NCI-H69 (cell line): ENCODE results near the gene YEATS4.

ENCODE experiments used
- DNase-seq: peaks from one replicate; lab custom pipeline; 2025; lab: John Stamatoyannopoulos, UW

The YEATS4 gene

DNA sequence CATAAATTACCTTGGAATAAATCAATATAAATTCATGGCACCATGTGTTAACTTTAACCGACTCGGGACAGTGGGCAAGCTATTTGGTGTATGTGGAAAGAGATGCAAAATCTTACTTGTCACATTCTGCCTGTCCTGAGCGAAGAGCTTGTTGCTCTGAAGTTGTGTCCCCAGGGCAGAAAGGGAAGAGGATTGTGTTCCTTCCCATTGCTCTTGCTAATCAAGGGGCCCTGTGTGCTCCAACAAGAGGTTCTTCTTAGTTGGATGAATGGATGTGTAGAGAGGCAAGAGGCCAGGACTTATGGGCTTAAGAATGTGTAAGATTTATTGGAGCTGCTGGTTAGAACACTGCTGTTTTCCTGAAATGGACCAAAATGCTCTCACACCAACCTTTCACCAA, 74.1 kb downstream of the YEATS4 start:
- DNase-seq = no peak

DNA sequence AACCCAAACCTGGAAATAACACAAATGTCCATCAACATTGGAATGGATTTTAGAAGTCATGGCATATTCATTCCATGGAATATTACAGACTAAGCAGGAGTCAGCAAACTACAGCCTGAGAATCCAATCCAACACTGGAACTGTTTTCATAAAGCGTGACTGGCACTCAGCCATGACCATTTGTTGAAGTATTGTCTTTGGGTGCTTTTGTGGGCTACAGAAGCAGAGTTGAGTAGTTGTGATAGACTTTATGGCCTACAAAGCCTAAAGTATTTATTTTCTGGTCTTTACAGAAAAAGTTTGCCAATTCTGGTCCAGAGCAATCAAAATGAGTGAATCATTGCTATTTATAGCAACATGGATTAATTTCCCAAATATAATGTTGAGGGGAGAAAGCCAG, 76.1 kb downstream of the YEATS4 start:
- no peak for DNase-seq

DNA sequence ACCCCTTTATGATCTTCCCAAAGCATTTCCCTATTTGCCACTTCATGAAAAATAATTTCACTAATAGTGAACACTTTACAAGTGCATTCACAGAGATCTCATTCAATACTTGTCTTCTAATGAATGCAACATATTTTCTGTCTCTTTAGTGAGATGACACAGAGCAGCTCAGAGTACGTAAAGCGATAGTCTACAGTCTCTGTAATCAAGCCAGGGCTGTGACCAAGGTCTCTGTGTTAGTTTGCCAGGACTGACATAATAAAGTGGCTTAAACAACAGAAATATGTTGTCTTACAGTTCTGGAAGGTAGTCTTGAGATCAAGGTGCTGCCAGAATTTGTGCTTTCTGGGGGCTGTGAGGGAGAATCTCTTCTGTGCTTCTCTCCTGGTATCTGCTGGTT, 77.5 kb downstream of the YEATS4 start:
- no peak for DNase-seq

DNA sequence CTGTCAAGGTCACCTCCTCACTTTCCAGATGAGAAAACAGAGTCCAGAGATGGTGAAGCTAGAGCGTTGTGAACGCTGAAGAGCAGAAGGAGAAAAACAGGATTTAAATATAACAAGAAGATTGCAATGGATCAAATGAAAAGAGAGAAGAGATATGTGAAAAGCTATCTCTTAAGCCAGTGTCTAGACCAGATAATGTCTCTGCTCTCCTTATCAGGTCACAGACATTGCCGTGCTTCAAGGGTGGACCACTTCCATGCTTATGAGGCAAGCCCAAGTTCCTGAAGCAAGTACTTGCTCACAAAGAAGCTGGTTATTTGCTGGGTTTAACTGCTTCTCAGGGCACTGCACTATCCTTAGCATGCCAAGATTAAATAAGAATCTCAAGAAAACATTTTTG, 79.0 kb downstream of the YEATS4 start:
- no peak for DNase-seq

DNA sequence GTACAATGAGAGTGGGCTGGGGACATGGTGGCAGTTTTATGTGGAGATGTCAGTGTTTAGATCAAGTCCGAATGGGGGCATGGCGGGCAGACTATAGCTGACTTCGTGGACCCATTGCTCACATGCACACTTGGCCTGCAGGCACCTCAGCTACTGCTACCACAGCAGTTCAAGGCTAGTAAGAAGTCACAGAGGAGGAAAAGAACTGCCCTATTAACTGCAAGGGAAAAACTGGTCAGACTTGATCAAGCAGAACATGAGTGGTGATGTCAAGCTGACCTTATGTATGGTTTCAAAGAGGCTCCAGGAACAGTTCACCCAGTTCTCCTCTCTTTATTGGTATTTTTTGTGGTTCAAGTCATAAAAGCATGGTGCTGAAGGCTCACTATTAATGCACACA, 80.5 kb downstream of the YEATS4 start:
- no peak for DNase-seq
